Activated CD4-positive, alpha-beta T cell treated with anti-CD3 and anti-CD28 coated beads, Interleukin-2, amount 50 U/mL, for 24 hours (primary cell): ENCODE results near the gene DNMT3A.

Experiments
- DNase-seq, 2 donors: peaks; one replicate each; pipeline ENCODE4 v3.0.0-alpha.2; 2020; ENCODE audit warnings: low read depth in 1 of 2, low spot score in 1 of 2

Gene DNMT3A

GRCh38 chr2:25245141-25245540 is 96.6 kb downstream of the DNMT3A start:
- no peak for DNase-seq

DNA sequence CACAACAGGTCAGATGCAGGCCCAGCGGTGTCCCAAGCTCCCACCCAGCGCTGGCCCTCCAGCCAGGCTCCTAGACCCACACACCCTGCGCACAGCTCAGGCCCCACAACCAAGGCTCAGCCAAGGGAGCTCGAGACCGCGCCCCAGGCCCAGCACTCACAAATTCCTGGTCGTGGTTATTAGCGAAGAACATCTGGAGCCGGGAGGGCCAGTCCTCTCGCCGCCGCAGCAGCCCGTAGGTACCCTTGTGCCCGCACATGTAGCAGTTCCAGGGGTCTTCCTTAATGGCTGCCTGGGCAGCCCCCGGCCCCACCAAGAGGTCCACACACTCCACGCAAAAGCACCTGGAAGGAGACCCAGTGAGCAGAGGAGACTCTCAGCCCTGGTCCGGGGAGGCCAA is 97.7 kb downstream of the DNMT3A start:
- no peak for DNase-seq

GRCh38 chr2:25241452-25241851 is 100.3 kb downstream of the DNMT3A start:
- no peak for DNase-seq

DNA sequence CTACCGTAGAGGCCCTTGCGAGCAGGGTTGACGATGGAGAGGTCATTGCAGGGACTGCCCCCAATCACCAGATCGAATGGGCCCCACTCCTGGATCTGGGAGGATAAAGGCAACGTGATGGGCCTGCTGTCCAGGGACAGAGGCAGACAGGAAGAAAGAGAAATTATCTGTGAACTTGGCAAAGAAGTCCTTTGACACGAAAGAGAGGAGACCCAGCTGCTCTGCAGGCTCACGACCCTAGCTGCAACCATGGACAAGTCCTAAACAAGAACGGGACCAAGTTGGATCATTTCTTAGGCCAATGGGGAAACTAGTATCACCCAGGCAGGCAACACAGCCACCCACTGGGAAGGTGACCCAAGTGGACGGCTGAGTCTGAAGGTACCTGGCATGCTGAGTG is 101.1 kb downstream of the DNMT3A start:
- DNase-seq = no peak

DNA sequence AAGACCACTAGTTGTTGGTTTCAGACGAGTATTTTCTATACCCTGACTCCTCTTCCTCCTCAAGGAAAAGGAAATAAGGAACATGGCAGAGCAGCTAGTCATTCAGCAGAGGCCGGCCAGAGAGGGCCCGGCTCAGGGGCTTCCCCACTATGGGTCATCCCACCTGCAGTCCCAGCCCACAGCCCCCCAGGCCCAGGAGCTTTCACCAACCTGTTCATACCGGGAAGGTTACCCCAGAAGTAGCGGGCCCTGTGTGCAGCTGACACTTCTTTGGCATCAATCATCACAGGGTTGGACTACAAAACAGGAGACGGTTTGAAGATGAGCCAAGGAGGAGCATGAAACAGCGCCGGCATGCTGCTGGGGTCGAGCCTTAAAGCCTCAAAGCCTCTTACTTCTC is 102.8 kb downstream of the DNMT3A start:
- DNase-seq = no peak

DNA sequence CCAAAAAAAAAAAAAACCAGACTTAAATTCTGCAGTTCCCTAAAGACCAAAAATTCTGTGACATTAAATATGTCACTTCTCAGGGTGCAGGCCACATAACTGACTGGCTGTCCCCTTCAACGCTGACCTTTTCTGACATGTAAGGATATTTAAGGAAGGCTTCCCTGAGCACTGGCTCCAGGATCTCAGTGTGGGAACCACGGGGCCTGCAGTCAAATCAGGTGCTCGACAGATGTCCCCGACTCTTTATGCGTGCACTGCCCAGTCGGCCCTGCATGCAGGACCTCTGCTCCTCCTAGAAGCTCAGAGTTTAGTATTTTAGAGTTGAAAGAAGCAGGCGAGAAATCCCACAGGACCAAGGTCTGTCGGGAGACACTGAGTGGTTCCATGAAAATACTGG is 104.0 kb downstream of the DNMT3A start:
- DNase-seq = no peak

DNA sequence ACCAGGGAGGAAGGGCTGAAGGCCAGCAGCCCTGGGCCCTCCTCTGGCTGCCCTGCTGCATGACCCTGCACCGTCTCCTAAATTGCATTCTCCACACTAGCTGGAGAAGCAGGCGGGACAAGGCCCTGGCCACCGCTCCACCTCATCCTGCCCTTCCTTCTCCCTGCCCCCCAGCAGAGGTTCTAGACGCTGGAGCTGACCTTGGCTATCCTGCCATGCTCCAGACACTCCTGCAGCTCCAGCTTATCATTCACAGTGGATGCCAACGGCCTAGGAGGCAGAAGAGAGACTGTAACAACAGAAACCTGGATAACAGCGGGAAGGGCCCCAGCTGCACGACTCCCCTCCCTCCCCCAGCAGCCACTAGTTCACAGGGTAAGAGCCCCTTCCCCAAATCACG is 105.0 kb downstream of the DNMT3A start:
- DNase-seq = no peak

GRCh38 chr2:25234738-25235137 is 107.0 kb downstream of the DNMT3A start:
- DNase-seq = no peak

- no peak for DNase-seq
Measured at GRCh38 chr2:25233916-25234605, 107.7 kb downstream of the DNMT3A start.

DNA sequence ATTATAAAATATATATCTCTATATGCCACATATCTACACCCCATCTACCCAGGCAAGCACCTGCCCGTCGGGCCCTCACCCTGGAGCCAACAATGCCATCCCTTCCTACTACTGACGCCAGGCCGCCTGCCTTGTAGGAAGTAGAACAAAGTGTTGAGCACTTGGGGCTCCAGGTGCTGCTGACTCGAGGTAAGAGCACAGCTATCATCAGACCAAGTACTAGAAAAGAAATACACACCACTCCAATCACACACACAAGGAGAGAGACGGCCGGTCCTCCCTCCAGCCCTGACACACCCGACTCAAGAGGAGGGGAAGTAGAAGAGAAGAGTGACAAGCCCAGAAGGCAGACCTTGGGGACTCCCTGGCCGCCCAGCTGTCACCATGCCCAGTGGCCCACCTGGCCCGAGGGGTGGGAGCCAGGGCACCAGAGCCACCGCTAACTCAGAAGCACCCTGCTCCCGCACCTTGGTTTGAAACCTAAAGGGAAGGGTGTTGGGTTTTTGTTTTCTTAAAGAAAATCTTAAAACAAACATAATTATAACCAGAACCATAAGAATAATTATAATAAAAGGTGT is 109.4 kb downstream of the DNMT3A start:
- DNase-seq = no peak

DNA sequence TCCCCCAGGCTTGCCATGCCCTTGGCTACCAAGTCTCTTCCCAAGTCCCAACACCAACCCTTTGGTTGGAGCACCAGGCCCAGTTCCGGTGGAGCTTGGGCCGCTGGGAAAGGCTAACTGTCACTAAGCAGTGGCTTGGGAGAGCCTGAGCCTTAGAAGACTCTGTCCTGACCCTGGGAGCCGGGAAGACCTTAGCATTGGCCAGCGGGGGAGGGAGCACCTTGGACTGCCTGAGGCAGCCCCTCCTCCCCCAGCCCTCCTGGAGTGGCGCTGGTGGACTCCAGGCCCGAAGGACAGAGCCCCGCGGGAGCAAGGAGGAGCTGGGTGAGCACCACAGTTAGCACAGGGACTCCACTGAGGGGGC is 110.8 kb downstream of the DNMT3A start:
- no peak for DNase-seq

DNA sequence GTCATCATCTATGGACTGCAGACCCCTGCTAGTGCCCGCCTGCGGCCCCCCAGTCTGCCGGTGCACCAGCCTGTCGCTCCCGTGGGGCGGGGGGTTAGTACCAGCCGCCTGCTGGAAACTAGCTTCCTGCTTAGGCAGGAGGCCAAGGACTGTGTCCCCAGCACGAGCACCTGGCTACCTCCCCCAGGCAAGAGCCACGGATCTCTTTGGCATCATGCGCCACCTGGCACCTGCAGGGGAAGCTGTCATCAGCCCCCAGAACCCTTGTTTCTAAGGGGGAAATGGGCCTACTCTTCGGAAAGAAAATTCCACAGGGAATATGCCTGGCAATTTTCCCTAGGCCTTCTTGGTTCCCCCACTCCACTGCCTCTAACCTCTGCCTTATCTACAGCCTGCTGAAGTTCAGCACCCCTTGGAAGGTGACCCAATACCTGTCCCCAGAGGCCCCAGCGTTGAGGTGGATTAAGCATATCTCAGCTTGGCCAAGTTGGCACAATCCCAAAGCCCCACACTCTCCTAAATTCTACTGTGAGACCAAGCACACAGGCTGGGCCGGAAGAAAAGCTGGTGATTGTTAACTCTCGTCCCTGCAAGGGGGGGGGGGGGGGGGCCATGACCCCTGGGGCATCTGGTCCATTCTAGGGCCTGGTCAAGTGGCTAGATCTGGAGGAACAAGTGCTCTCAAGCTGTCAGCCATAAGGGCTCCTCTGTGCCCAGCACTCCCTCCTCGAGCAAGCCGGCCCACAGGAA is 111.4 kb downstream of the DNMT3A start:
- DNase-seq = no peak

- DNase-seq = no peak
Measured at GRCh38 chr2:25229279-25230197, 112.2 kb downstream of the DNMT3A start.

DNA sequence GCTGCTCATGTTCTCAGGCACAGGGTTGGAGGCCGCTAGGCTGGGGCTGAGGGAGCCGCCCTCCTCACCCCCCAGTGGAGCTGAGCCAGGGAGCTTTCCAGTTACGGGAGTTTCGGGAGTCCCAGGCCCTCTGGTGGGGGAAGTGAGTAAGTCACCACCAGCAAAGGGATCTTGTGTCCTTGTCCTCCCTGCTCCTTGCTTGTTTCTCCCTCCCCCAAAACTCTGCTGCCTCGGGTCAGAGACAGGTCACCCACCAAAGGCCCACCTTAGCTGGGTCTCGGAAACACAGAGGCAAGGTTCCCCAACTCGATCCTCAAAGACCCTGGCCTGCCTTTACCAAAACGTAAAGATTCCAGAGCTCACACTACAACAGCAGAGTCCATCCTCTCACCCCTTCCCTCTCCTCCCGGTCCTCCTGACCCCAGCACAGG is 112.9 kb downstream of the DNMT3A start:
- DNase-seq = no peak

DNA sequence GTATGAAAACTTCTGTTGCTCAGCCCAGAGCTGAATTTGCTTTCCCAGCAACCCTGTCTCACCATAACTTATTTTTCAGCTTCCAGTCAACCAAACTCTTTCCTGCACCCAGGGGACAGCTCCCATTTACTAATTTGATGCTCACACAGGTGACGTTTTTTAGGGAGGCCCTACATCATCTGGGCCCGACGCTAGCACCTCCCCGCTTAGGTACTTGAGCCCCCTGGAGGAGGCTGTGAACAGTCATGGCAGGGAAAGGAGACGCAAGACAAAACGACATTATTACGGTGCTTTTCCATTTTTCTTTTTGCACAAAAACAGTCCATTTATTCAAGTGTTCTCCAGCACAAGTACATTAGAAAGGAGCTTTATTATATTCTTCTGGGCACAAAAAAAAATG is 114.1 kb downstream of the DNMT3A start:
- DNase-seq = no peak

- DNase-seq = no peak
Measured at GRCh38 chr2:25226827-25227226, 114.9 kb downstream of the DNMT3A start.

GRCh38 chr2:25222477-25223121 is 119.1 kb downstream of the DNMT3A start:
- DNase-seq = no peak

DNA sequence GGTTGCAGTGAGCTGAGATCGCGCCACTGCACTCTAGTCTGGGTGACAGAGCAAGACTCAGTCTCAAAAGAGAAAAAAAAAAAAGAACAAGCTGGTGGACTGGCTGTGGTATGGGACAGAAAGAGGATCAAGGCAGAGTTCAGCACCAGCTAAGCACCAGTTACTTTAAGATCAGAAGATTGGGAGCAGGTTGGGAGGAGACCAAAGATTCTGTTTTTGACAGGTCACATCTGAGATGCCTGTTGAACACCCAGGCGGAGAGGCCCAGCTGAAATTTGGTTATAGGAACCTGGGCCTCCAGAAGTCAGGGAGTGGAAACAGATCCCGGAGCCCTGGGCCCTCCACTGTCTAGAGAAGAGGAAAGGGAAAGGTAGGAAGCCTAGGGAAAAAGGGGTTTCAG is 120.1 kb downstream of the DNMT3A start:
- DNase-seq = no peak

DNA sequence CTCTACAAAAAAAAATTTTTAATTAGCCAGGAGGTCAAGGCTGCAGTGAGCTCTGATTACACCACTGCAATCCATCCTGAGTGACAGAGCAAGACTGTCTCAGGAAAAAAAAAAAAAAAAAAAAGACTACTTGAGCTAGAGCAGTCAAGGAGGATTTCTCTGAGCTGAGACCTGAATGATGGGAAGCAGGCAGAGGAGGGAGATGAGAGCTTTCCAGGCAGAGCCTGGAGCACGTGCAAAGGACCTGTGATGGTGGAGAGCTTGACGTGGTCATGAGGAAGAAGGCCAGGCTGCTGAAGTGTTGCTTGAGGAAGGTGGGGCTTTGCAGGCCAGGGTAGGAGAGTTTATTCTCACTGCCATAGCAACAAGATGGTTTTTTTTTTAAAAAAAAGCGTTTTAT is 121.4 kb downstream of the DNMT3A start:
- DNase-seq = no peak

DNA sequence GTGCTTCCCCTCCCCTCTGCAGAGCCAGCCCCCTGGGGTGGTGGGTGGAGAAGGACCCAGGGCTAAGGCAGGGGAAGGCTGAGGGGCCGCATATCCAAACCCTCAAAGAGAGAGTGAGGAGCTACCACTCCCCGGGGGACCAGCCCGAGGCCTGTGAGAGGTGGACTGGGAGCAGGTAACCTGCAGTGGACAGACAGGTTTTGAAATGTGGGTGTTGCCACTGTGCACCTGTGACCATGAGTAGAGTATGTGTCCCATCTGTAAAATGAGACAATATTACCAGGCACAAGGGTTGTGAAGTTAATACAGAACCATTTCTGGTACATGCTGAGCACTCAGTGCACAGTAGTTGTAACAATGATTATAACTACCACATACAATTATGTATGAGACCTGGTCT is 122.1 kb downstream of the DNMT3A start:
- no peak for DNase-seq

GRCh38 chr2:25218100-25218499 is 123.6 kb downstream of the DNMT3A start:
- no peak for DNase-seq
